ENCODE data around the gene AMOT.

DNA sequence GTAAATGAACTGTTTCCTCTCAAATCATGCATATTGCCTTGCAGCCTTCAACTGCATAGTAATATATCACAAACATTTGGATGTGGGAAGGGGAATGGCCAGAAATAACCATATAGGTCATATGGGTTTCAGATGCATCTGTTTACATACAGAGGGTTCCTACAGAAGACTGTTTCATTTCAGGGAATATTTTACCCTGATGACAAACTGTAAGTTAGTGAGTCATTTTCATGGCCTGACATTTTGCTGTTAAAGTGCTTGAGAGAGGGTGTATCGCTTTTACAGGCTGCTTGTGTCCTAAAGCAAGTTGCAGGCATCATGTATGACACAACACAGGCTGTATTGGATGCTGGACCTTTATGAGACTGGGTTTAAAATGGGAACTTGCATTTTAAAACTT lies 25.5 kb upstream of the AMOT start:
- TF ChIP-seq SPI1 (IDR thresholded peaks at IDR 0.05; ENCODE audit: low read depth, low read length) = no peak
- TF ChIP-seq TAF1 (IDR thresholded peaks at IDR 0.05; ENCODE audit: low read depth, low read length) = no peak
- no peak for TF ChIP-seq POLR2A (IDR thresholded peaks at IDR 0.05; ENCODE audit: low read depth, low read length)
- no peak for TF ChIP-seq POLR2AphosphoS5 (IDR thresholded peaks at IDR 0.05; ENCODE audit: low read depth, low read length)
- TF ChIP-seq PAX5 (IDR thresholded peaks at IDR 0.05; ENCODE audit: insufficient read depth, low read length, severe bottlenecking) = no peak
- TF ChIP-seq POU2F2 (IDR thresholded peaks at IDR 0.05; ENCODE audit: low read depth, low read length) = no peak
